ENCODE results near the gene TSPAN5. TPM values are rescaled to one million over a fixed set of nuclear protein-coding genes. Genes with fewer than 3 reads are reported as not detected.

TSPAN5 gene
- total and polyA plus RNA-seq, 11 donors, result 1.0 to 10.2 (median 5.6) TPM

GRCh38 chr4:98612318-98613250, 45.8 kb downstream of the TSPAN5 start:
- ATAC-seq (no peak), DNase-seq (no peak)
- H3K27me3 ChIP-seq, result no peaks in the 10 kb centered on the region
- intact Hi-C loops (cut with DNase I), result no loop called here
- 64 to 79% (median 76%) methylated on average over 11 of the region's 11 CpGs for WGBS, 4 donors
- no peak overlapping the region for H3K4me3 ChIP-seq
- TF ChIP-seq, protein P1, sequence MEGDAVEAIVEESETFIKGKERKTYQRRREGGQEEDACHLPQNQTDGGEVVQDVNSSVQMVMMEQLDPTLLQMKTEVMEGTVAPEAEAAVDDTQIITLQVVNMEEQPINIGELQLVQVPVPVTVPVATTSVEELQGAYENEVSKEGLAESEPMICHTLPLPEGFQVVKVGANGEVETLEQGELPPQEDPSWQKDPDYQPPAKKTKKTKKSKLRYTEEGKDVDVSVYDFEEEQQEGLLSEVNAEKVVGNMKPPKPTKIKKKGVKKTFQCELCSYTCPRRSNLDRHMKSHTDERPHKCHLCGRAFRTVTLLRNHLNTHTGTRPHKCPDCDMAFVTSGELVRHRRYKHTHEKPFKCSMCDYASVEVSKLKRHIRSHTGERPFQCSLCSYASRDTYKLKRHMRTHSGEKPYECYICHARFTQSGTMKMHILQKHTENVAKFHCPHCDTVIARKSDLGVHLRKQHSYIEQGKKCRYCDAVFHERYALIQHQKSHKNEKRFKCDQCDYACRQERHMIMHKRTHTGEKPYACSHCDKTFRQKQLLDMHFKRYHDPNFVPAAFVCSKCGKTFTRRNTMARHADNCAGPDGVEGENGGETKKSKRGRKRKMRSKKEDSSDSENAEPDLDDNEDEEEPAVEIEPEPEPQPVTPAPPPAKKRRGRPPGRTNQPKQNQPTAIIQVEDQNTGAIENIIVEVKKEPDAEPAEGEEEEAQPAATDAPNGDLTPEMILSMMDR (IDR thresholded peaks at IDR 0.05), result no peak
- no peak for TF ChIP-seq POLR2A (IDR thresholded peaks at IDR 0.05)
- no peaks in the 10 kb centered on the region for H3K9me3 ChIP-seq
- H3K27ac ChIP-seq, result no peak overlapping the region
- H3K4me1 ChIP-seq, result peaks cover 0 to 16% (median 2%) of the 10 kb centered on the region in 12 donors
- H3K36me3 ChIP-seq, result no peaks in the 10 kb centered on the region

DNA sequence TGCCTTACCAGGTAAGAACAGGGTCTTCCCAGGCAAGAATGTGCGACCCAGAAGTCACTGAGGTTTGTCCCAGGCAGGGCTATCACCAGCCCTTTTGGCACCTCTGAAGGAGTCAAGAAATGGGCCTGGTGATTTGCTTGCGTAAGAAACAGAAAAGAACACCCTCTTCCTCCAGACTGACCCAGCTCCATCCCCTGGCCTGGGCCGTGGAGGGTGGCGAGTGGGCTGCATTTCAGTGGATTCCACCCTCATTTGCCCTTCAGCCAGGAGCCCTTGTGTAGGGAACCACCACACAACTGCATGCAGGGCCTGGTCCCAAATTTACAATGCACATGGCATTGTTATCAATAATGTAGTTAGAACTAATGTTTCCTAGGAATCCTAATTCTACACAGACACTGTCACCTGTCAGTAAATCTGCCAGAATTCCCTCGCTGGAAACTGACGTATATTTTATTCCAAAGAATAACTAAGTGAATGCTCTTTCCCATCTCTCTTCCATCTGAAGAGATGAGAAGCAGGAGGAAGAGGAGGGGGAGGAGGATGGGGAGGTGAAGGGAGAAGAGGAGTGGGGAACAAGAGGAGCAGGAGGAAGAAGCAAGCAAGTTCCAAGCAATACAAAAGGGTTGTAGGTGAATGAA, 46.6 kb downstream of the TSPAN5 start:
- Histone ChIP-seq H3K4me1 (peaks cover 0 to 8% (median 0%) of the 10 kb centered on the region in 12 donors), H3K4me3 (no peak overlapping the region), H3K27ac (no peak overlapping the region), H3K27me3 (no peaks in the 10 kb centered on the region), H3K36me3 (no peaks in the 10 kb centered on the region), H3K9me3 (no peaks in the 10 kb centered on the region)
- TF ChIP-seq POLR2A (IDR thresholded peaks at IDR 0.05), result no peak
- TF ChIP-seq, protein P1 (IDR thresholded peaks at IDR 0.05), result no peak
- no peak for ATAC-seq
- intact Hi-C loops (cut with DNase I), result no loop called here
- no peak for DNase-seq
- 90 to 98% (median 94%) methylated on average over 6 of the region's 6 CpGs for WGBS, 4 donors

DNA sequence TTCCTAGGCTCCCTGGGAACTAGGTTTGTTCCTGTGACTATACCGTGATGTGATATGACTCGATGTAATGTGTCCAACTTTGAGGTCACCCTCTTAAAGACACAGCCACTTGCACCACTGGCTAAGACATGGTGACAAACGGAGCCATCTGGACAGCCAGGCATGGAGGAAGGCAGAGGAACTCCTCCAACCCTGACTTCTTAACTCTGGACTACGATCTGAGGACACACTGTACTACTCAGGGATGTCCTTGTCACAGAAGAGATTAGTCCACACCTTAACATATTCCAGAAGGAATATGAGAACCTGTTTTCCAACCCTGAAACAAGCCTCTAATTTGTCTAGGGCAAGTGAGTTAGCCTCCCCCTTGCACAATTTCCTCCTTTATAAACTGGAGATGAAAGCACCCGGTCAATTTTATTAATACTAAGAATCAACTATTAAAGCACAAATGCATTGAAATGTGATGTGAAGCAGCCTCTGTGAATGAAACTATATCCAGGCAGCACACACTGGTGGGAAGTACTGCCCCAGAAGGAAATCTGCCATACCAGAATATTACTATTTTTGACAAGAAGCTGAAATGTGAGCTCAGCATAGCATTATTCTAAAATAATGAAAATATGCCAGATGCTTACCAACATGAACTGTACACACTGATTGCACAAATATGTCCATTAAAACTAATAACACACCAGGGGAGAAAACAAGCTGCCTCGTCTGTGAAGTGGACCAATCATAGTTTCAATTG, 47.3 kb downstream of the TSPAN5 start:
- H3K9me3 ChIP-seq, result no peaks in the 10 kb centered on the region
- TF ChIP-seq, protein P1 (IDR thresholded peaks at IDR 0.05), result no peak
- TF ChIP-seq POLR2A (IDR thresholded peaks at IDR 0.05), result no peak
- ATAC-seq, result no peak
- H3K4me3 ChIP-seq, result no peak overlapping the region
- no peak for DNase-seq
- no peaks in the 10 kb centered on the region for H3K36me3 ChIP-seq
- H3K4me1 ChIP-seq, result peaks cover 0 to 6% (median 0%) of the 10 kb centered on the region in 12 donors
- no peak overlapping the region for H3K27ac ChIP-seq
- H3K27me3 ChIP-seq, result no peaks in the 10 kb centered on the region
- WGBS, 4 donors, result 57 to 77% (median 73%) methylated on average over 6 of the region's 6 CpGs
- intact Hi-C loops (cut with DNase I), result no loop called here

DNA sequence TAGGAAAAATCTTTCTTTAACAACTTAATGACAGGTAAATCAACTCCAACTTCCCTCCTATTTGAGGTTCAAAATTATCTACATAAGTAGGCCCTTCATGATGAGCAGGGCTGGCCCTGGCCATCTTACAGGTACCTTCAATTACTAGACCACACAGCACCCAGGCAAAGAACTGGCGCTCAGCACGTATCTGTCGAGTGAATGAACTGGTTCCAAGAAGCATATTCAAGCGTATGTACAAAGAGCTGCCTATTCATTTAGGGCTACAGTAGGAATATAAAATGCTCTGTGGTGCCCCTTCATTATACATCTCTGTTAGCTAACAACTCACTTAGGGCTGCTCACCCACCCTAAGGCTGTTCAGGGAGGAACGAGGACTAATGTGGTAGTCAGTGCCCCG, 48.0 kb downstream of the TSPAN5 start:
- 75 to 96% (median 88%) methylated on average over 6 of the region's 6 CpGs for WGBS, 4 donors
- intact Hi-C loops (cut with DNase I), result no loop called here
- ATAC-seq (no peak), DNase-seq (no peak)
- H3K4me3 ChIP-seq, result no peak overlapping the region
- H3K9me3 ChIP-seq, result no peaks in the 10 kb centered on the region
- H3K27ac ChIP-seq, result no peak overlapping the region
- peaks cover 0 to 6% (median 0%) of the 10 kb centered on the region in 12 donors for H3K4me1 ChIP-seq
- H3K36me3 ChIP-seq, result no peaks in the 10 kb centered on the region
- no peak for TF ChIP-seq POLR2A (IDR thresholded peaks at IDR 0.05)
- TF ChIP-seq, protein P1 (IDR thresholded peaks at IDR 0.05), result no peak
- no peaks in the 10 kb centered on the region for H3K27me3 ChIP-seq

Data from heart left ventricle (tissue), 16 donors.